Prostate gland (tissue), 1 donor: ENCODE data around the gene HOXA7.

Source experiments
- POLR2A ChIP-seq: fragments of 450-650 bp; IDR thresholded peaks from one replicate; pipeline ENCODE4 v1.6.1; 2016; ENCODE audit warnings: antibody characterized with exemption, mild to moderate bottlenecking
- POLR2AphosphoS5 ChIP-seq: sonication (generic); formaldehyde crosslinking; IDR thresholded peaks from one replicate; pipeline ENCODE4 v1.6.1; 2017; ENCODE audit warnings: antibody characterized with exemption

- no peak for TF ChIP-seq POLR2AphosphoS5
- no peak for TF ChIP-seq POLR2A
Measured at GRCh38 chr7:27131390-27131819, 25.1 kb downstream of the HOXA7 start.
